Kidney (tissue), 14 donors: ENCODE results near the gene STAB1. TPM values are rescaled to one million over a fixed set of nuclear protein-coding genes. Genes with fewer than 3 reads are reported as not detected.

Experiments used
- DNase-seq, 5 donors: peaks; one replicate each; pipeline ENCODE4 v3.0.0-alpha.2; 2013 to 2020
- FAIRE-seq: peaks from 2 replicates; lab custom pipeline; 2012; peaks lifted over from hg19 to GRCh38; lab: Jason Lieb, UNC
- H3K27ac ChIP-seq, 2 donors: one replicate each; pipeline ENCODE4 v1.7.0; 2013; ENCODE audit warnings: low read depth in 2 of 2, low read length in 2 of 2, inconsistent platforms in 1 of 2
- H3K27me3 ChIP-seq: one replicate; pipeline ENCODE4 v1.7.1; 2013; ENCODE audit warnings: low read length, inconsistent platforms; ENCODE audit not compliant: control insufficient read depth, insufficient read depth
- H3K36me3 ChIP-seq, 3 donors: one replicate each; pipeline versions ENCODE4 v1.7.0 to v1.7.1; 2013; ENCODE audit warnings: low read length in 3 of 3, control low read depth in 1 of 3, inconsistent platforms in 1 of 3; ENCODE audit not compliant: insufficient read depth in 3 of 3, control insufficient read depth in 2 of 3
- H3K4me1 ChIP-seq, 3 donors: one replicate each; pipeline versions ENCODE4 v1.7.0 to v1.7.1; 2013; ENCODE audit warnings: low read length in 3 of 3, inconsistent platforms in 1 of 3, low read depth in 1 of 3; ENCODE audit not compliant: control insufficient read depth in 2 of 3, insufficient read depth in 2 of 3
- H3K4me3 ChIP-seq, 3 donors: one replicate each; pipeline versions ENCODE4 v1.7.0 to v1.8.1; 2013; ENCODE audit warnings: low read length in 3 of 3, control low read depth in 1 of 3, inconsistent platforms in 1 of 3
- H3K9ac ChIP-seq, 3 donors: one replicate each; pipeline versions ENCODE4 v1.7.0 to v1.7.1; 2013; ENCODE audit warnings: low read length in 3 of 3, control low read depth in 1 of 3, inconsistent platforms in 1 of 3
- H3K9me3 ChIP-seq, 3 donors: one replicate each; pipeline versions ENCODE4 v1.7.0 to v1.7.1; 2013; ENCODE audit warnings: low read length in 3 of 3, control low read depth in 1 of 3, inconsistent platforms in 1 of 3; ENCODE audit not compliant: control insufficient read depth in 2 of 3, insufficient read depth in 1 of 3
- CTCF ChIP-seq: IDR thresholded peaks from 3 replicates; pipeline ENCODE4 v1.5.1; 2012; ENCODE audit warnings: mild to moderate bottlenecking, moderate library complexity, borderline replicate concordance; ENCODE audit not compliant: insufficient read depth; ENCODE audit errors: extremely low read depth
- intact Hi-C: fragments of 100-400 bp; cut with DNase I; formaldehyde crosslinking; loops from one replicate; pipeline ENCODE4 v1.11.1; 2022
- polyA plus RNA-seq: library from polyadenylated mRNA; stranded (reverse); fragments of 350-450 nt; fragmentation: Illumina TruSeq; extraction: RNeasy Lipid Tissue Mini Kit (QIAGEN cat#74804); gene quantifications from one replicate; pipeline ENCODE4 v1.2.3, GENCODE V29; 2014; ENCODE audit warnings: low read depth, low replicate concordance; ENCODE audit not compliant: insufficient read depth
- total RNA-seq: library from RNA; stranded (reverse); fragmentation: NEBNext Ultra II Directional; extraction: Animal tissue kit (Norgen Biotek cat#: 25700); gene quantifications from one replicate; pipeline ENCODE4 v1.2.1, GENCODE V29; 2021
- donor health status: control.
- donor health status: control.
- donor health status: control.
- donor health status: control.
- donor health status: control.
- donor health status: DM: yes; HTN: yes; CAD: no.
- donor health status: Normal renal cell carcinoma (clear cell type).

The STAB1 gene
- total and polyA plus RNA-seq, 2 donors from 2014 or later, result 98.4 to 379 TPM

GRCh38 chr3:52513281-52513680 is 18.1 kb downstream of the STAB1 start:
- no peaks in the 10 kb centered on the region for H3K27me3 ChIP-seq
- no peaks in the 10 kb centered on the region for H3K36me3 ChIP-seq
- no peak for FAIRE-seq
- H3K9me3 ChIP-seq, result no peaks in the 10 kb centered on the region
- no peaks in the 10 kb centered on the region for H3K4me1 ChIP-seq
- no peak for DNase-seq
- H3K9ac ChIP-seq, result no peak overlapping the region
- no peak overlapping the region for H3K27ac ChIP-seq
- no peak for TF ChIP-seq CTCF
- intact Hi-C loops, result no loop called here
- no peak overlapping the region for H3K4me3 ChIP-seq

- no peak for DNase-seq
- no peak for TF ChIP-seq CTCF
- peaks cover 0 to 3% (median 0%) of the 10 kb centered on the region in 3 donors for H3K4me1 ChIP-seq
- no peak overlapping the region for H3K4me3 ChIP-seq
- intact Hi-C loops, result no loop called here
- H3K9ac ChIP-seq, result no peak overlapping the region
- H3K27ac ChIP-seq, result no peak overlapping the region
- FAIRE-seq, result no peak
- H3K36me3 ChIP-seq, result no peaks in the 10 kb centered on the region
- H3K9me3 ChIP-seq, result no peaks in the 10 kb centered on the region
- H3K27me3 ChIP-seq, result no peaks in the 10 kb centered on the region
Measured at GRCh38 chr3:52514576-52514975, 19.4 kb downstream of the STAB1 start.

- H3K27ac ChIP-seq, result no peak overlapping the region
- no peak overlapping the region for H3K4me3 ChIP-seq
- H3K4me1 ChIP-seq, result peaks cover 0 to 3% (median 0%) of the 10 kb centered on the region in 3 donors
- FAIRE-seq (no peak), DNase-seq (no peak)
- no peaks in the 10 kb centered on the region for H3K9me3 ChIP-seq
- H3K36me3 ChIP-seq, result no peaks in the 10 kb centered on the region
- intact Hi-C loops, result no loop called here
- no peak overlapping the region for H3K9ac ChIP-seq
- TF ChIP-seq CTCF, result no peak
- no peaks in the 10 kb centered on the region for H3K27me3 ChIP-seq
Measured at GRCh38 chr3:52515192-52515591, 20.1 kb downstream of the STAB1 start.
